GM12878 (cell line): ENCODE results near the gene WIPF2. TPM values are rescaled to one million over a fixed set of nuclear protein-coding genes. Genes with fewer than 3 reads are reported as not detected.
"Not testable (repeated sequence)": the region's sequence is repeated elsewhere in the genome, so short reads cannot be mapped to it uniquely, and the experiment has no call there.

ENCODE experiments used
- ATAC-seq: fragments of 200-7000 bp; cut with Tn5 transposase; 3 replicates; pipeline ENCODE4 v1.9.1; 2020; ENCODE audit warnings: mild to moderate bottlenecking, moderate library complexity
- BruUV-seq: library from RNA; stranded (reverse); fragments of 400-500 nt; replicated peaks from 2 replicates; lab custom pipeline; 2021; lab: Mats Ljungman, UMichigan
- CTCF ChIA-PET: fragments of 300-600 bp; sonication (Branson Sonifier 250); formaldehyde crosslinking; extraction: SDS; loops from one replicate; lab custom pipeline; 2021; ENCODE audit warnings: inconsistent platforms; lab: Yijun Ruan, JAX
- POLR2A ChIA-PET: fragments of 350-600 bp; formaldehyde crosslinking; extraction: SDS; loops from one replicate; lab custom pipeline; 2021; ENCODE audit warnings: inconsistent platforms; lab: Charles Lee
- RAD21 ChIA-PET: fragments of 300-600 bp; sonication (Branson Sonifier 250); formaldehyde crosslinking; loops from one replicate; lab custom pipeline; 2023; ENCODE audit warnings: antibody characterized with exemption; ENCODE audit not compliant: unreplicated experiment; lab: Charles Lee
- SMC1A ChIA-PET: fragments of 300-600 bp; sonication (Branson Sonifier 250); formaldehyde crosslinking; loops from one replicate; lab custom pipeline; 2023; ENCODE audit not compliant: unreplicated experiment, uncharacterized antibody; lab: Charles Lee
- DNase-seq: peaks from one replicate; pipeline ENCODE4 v3.0.0-alpha.2; 2011; ENCODE audit warnings: low read depth, low spot score
- FAIRE-seq: peaks from 3 replicates; lab custom pipeline; 2011; peaks lifted over from hg19 to GRCh38; lab: Jason Lieb, UNC
- H2AFZ ChIP-seq: 2 replicates; pipeline ENCODE4 v1.6.0; 2011; ENCODE audit warnings: low read depth, low read length, control low read depth; ENCODE audit not compliant: control insufficient read depth
- H3K27ac ChIP-seq: 2 replicates; pipeline ENCODE4 v1.5.1; 2011; ENCODE audit warnings: control low read depth; ENCODE audit not compliant: control insufficient read depth, insufficient read depth
- H3K27me3 ChIP-seq, 2 experiments: replicated peaks in 1 of 2; 2 replicates each; pipeline versions ENCODE4 v1.6.0 to v1.6.1; 2011; ENCODE audit warnings: low read length in 1 of 2; ENCODE audit not compliant: control insufficient read depth in 2 of 2, insufficient read depth in 2 of 2
- H3K36me3 ChIP-seq, 2 experiments: 2 replicates each; pipeline ENCODE4 v1.5.1; 2011; ENCODE audit warnings: low read length in 1 of 2; ENCODE audit not compliant: control insufficient read depth in 2 of 2, insufficient read depth in 2 of 2
- H3K4me1 ChIP-seq: 2 replicates; pipeline ENCODE4 v1.6.1; 2011; ENCODE audit warnings: mild to moderate bottlenecking, low read length, moderate library complexity, mixed read lengths; ENCODE audit not compliant: control insufficient read depth, insufficient read depth
- H3K4me2 ChIP-seq: 2 replicates; pipeline ENCODE4 v1.6.0; 2011; ENCODE audit warnings: control low read depth; ENCODE audit not compliant: control insufficient read depth, insufficient read depth
- H3K4me3 ChIP-seq: fragments of 200-600 bp; sonication (generic); 2 replicates; pipeline ENCODE4 v1.5.1; 2016
- H3K79me2 ChIP-seq: 2 replicates; pipeline ENCODE4 v1.6.0; 2011; ENCODE audit warnings: low read length; ENCODE audit not compliant: control insufficient read depth, insufficient read depth
- H3K9ac ChIP-seq: 2 replicates; pipeline ENCODE4 v1.8.0; 2011; ENCODE audit warnings: low read length, control low read depth, mixed read lengths; ENCODE audit not compliant: control insufficient read depth, insufficient read depth
- H3K9me3 ChIP-seq: replicated peaks from 3 replicates; pipeline ENCODE4 v1.5.1; 2011; ENCODE audit warnings: mild to moderate bottlenecking, low read length; ENCODE audit not compliant: control insufficient read depth, insufficient read depth
- H4K20me1 ChIP-seq: 2 replicates; pipeline ENCODE4 v1.6.0; 2011; ENCODE audit not compliant: control insufficient read depth, insufficient read depth
- EP300 ChIP-seq, 2 experiments: fragments of 150-350 bp in 1 of 2; IDR thresholded peaks; 2 replicates each; pipeline ENCODE4 v1.6.1; 2011 to 2012; ENCODE audit warnings: low read depth in 2 of 2, low read length in 2 of 2, borderline replicate concordance in 1 of 2, improper control_type of control experiment in 1 of 2, inconsistent platforms in 1 of 2; ENCODE audit not compliant: control insufficient read depth in 1 of 2
- RAD51 ChIP-seq: fragments of 450-650 bp; IDR thresholded peaks from 2 replicates; pipeline ENCODE4 v1.6.1; 2016; ENCODE audit warnings: moderate library complexity, mild to moderate bottlenecking, inconsistent platforms
- SMAD5 ChIP-seq: IDR thresholded peaks from 2 replicates; pipeline ENCODE4 v1.6.1; 2016; ENCODE audit warnings: antibody characterized with exemption, low read depth
- USF1 ChIP-seq: IDR thresholded peaks from 2 replicates; pipeline ENCODE4 v1.6.1; 2011; ENCODE audit warnings: borderline replicate concordance, low read depth, mild to moderate bottlenecking, moderate library complexity, mixed read lengths, low read length; ENCODE audit not compliant: insufficient read depth; ENCODE audit errors: extremely low read length
- WGBS: methylation state at CpG from one replicate; pipeline ENCODE4 v1.1.6; 2016; ENCODE audit warnings: low lambda C conversion rate; ENCODE audit not compliant: insufficient replicate concordance, insufficient coverage; ENCODE audit errors: missing lambda C conversion rate; 5-methylcytosine and 5-hydroxymethylcytosine counted together
- in situ Hi-C: fragments of 300-500 bp; cut with MboI; formaldehyde crosslinking; loops from 9 replicates; pipeline ENCODE4 v1.14.3; 2018; ENCODE audit warnings: mixed read lengths
- intact Hi-C: fragments of 100-400 bp; cut with micrococcal nuclease; formaldehyde crosslinking; loops from one replicate; pipeline ENCODE4 v1.14.2; 2022; ENCODE audit not compliant: unreplicated experiment
- polyA plus RNA-seq, 11 experiments: library from polyadenylated mRNA; depleted of rRNA in 4 of 11; unstranded in 6 of 11; stranded (reverse) in 5 of 11; fragments of >200 nt; fragmentation: Nextera tagmentation in 4 of 11; fragmentation: Illumina TruSeq in 1 of 11; extraction: Ambion mirVana in 4 of 11; extraction: Trizol in 1 of 11; gene quantifications; 1 replicate in 1 of 11; 2 replicates in 10 of 11; pipeline versions ENCODE4 v1.2.1 to v1.2.3, GENCODE V29; 2011 to 2016; ENCODE audit warnings: inconsistent platforms in 2 of 11, missing spikeins in 2 of 11, low read depth in 1 of 11
- total RNA-seq, 4 experiments: library from RNA; depleted of rRNA in 3 of 4; stranded (reverse); fragments of >200 nt in 3 of 4; fragmentation: Illumina TruSeq in 1 of 4; extraction: Trizol in 1 of 4; gene quantifications; 2 replicates each; pipeline versions ENCODE4 v1.2.1 to v1.2.3, GENCODE V29; 2013 to 2021

WIPF2 gene
- total and polyA plus RNA-seq, 10 of the 15 experiments (the other 5 are each of a cell fraction or from before 2014, with no cell fraction given), result 4.2 to 20.8 (median 7.1) TPM

- Histone ChIP-seq H3K79me2 (no peaks in the 10 kb centered on the region), H3K4me3 (no peak overlapping the region), H4K20me1 (no peaks in the 10 kb centered on the region), H3K27ac (no peak overlapping the region), H3K27me3 (no peaks in the 10 kb centered on the region), H3K4me1 (no peaks in the 10 kb centered on the region), H3K36me3 (no peaks in the 10 kb centered on the region), H3K4me2 (no peak overlapping the region), H3K9ac (no peak overlapping the region), H3K9me3 (no peaks in the 10 kb centered on the region), H2AFZ (no peak overlapping the region)
- SMC1A ChIA-PET, result interaction anchor here (0.6 to 2.7 kb wide), 5 partner anchors 9 to 232 kb away, joined by 3 to 10 read pairs (median 4); partner anchors contain the start of gene WIPF2
- BruUV-seq, result no TSS peak
- no peak for DNase-seq
- in situ Hi-C loops (no loop called here), intact Hi-C loops (no loop called here)
- FAIRE-seq, result no peak
- RAD21 ChIA-PET, result interaction anchor here (0.7 to 1.0 kb wide), 3 partner anchors 58 to 96 kb away, joined by 3 read pairs; no protein-coding TSS in a partner anchor
- ATAC-seq, result no peak
- TF ChIP-seq USF1, result no peak
- TF ChIP-seq EP300 (IDR thresholded peaks at IDR 0.05; ENCODE audit: borderline replicate concordance in 1 of 2, control insufficient read depth in 1 of 2, low read depth in 2 of 2, low read length in 2 of 2), result no peak
- TF ChIP-seq SMAD5, result no peak
- TF ChIP-seq RAD51, result no peak
- CTCF ChIA-PET, result interaction anchor here (0.6 to 1.4 kb wide), 7 partner anchors 8 to 1293 kb away, joined by 3 to 7 read pairs (median 3); no protein-coding TSS in a partner anchor
- 54% methylated on average over 2 of the region's 2 CpGs for WGBS
- POLR2A ChIA-PET, result interaction anchor here (0.7 to 1.7 kb wide), 3 partner anchors 9 to 79 kb away, joined by 4 read pairs; partner anchors contain the start of gene WIPF2
These were observed 9.6 kb upstream of the WIPF2 start for GRCh38 chr17:40209404-40210093.

GRCh38 chr17:40213914-40214313 lies 5.2 kb upstream of the WIPF2 start:
- SMC1A ChIA-PET, H3K36me3 ChIP-seq, H3K9me3 ChIP-seq, H3K27me3 ChIP-seq, CTCF ChIA-PET, H3K27ac ChIP-seq, FAIRE-seq, H3K4me1 ChIP-seq, in situ Hi-C loops, ATAC-seq, RAD21 ChIA-PET, H3K79me2 ChIP-seq, H2AFZ ChIP-seq, H3K4me2 ChIP-seq, DNase-seq, BruUV-seq, intact Hi-C loops, H4K20me1 ChIP-seq, H3K9ac ChIP-seq, H3K4me3 ChIP-seq: not testable (repeated sequence)
- POLR2A ChIA-PET, result interaction anchor here (0.7 kb wide), 1 partner anchor 80 kb away, joined by 3 read pairs; no protein-coding TSS in a partner anchor
- 39% methylated on average over 6 of the region's 6 CpGs for WGBS
